Caco-2 (cell line): ENCODE measurements around the gene DSCAML1. TPM values are rescaled to one million over a fixed set of nuclear protein-coding genes. Genes with fewer than 3 reads are reported as not detected.

ENCODE experiments used
- BruUV-seq: library from RNA; stranded (reverse); fragments of 400-500 nt; replicated peaks from 2 replicates; lab custom pipeline; 2021; lab: Mats Ljungman, UMichigan
- CTCF ChIA-PET: fragments of 300-600 bp; sonication (Branson Sonifier 250); formaldehyde crosslinking; loops from one replicate; lab custom pipeline; 2022; ENCODE audit warnings: antibody characterized with exemption; lab: Charles Lee
- POLR2A ChIA-PET: fragments of 300-600 bp; sonication (Branson Sonifier 250); formaldehyde crosslinking; loops from one replicate; lab custom pipeline; 2022; ENCODE audit warnings: antibody characterized with exemption; lab: Charles Lee
- DNase-seq, 2 experiments: peaks; one replicate each; pipeline versions ENCODE4 v3.0.0 to v3.0.0-alpha.2; 2020 to 2022
- H3K27me3 ChIP-seq: replicated peaks from 2 replicates; pipeline ENCODE4 v1.6.0; 2011; ENCODE audit warnings: low read length; ENCODE audit not compliant: control insufficient read depth, insufficient read depth
- H3K36me3 ChIP-seq: 2 replicates; pipeline ENCODE4 v1.5.1; 2011; ENCODE audit warnings: low read length; ENCODE audit not compliant: control insufficient read depth, insufficient read depth
- H3K4me1 ChIP-seq: fragments of 250-450 bp; sonication (Bioruptor Pico); 2 replicates; pipeline ENCODE4 v1.5.1; 2020; ENCODE audit warnings: mild to moderate bottlenecking
- H3K4me3 ChIP-seq: 2 replicates; pipeline ENCODE4 v1.5.1; 2011; ENCODE audit warnings: low read depth, mild to moderate bottlenecking, control low read depth, low read length
- H3K9me3 ChIP-seq: fragments of 250-450 bp; sonication (Bioruptor Pico); 2 replicates; pipeline ENCODE4 v1.5.1; 2020; ENCODE audit warnings: mild to moderate bottlenecking, moderate library complexity
- H3K27ac Mint-ChIP-seq: one replicate; pipeline ENCODE4 v1.8.0; 2022; ENCODE audit warnings: mixed read lengths; ENCODE audit not compliant: unreplicated experiment
- H3K27me3 Mint-ChIP-seq: one replicate; pipeline ENCODE4 v1.8.0; 2022; ENCODE audit warnings: mixed read lengths; ENCODE audit not compliant: insufficient read depth, unreplicated experiment
- H3K36me3 Mint-ChIP-seq: one replicate; pipeline ENCODE4 v1.8.0; 2022; ENCODE audit warnings: mild to moderate bottlenecking, mixed read lengths; ENCODE audit not compliant: insufficient read depth, unreplicated experiment
- H3K4me1 Mint-ChIP-seq: one replicate; pipeline ENCODE4 v1.8.0; 2022; ENCODE audit warnings: low read depth, mixed read lengths; ENCODE audit not compliant: unreplicated experiment
- H3K4me3 Mint-ChIP-seq: one replicate; pipeline ENCODE4 v1.8.0; 2022; ENCODE audit warnings: mild to moderate bottlenecking, moderate library complexity, mixed read lengths; ENCODE audit not compliant: unreplicated experiment
- H3K9me3 Mint-ChIP-seq: one replicate; pipeline ENCODE4 v1.8.0; 2022; ENCODE audit warnings: mixed read lengths; ENCODE audit not compliant: unreplicated experiment
- CTCF ChIP-seq, 2 experiments: fragments of 200-600 bp in 1 of 2; IDR thresholded peaks; 1 replicate in 1 of 2; 2 replicates in 1 of 2; pipeline versions ENCODE4 v1.5.1 to v1.8.0; 2011 to 2022; ENCODE audit warnings: antibody characterized with exemption in 1 of 2, control low read depth in 1 of 2, inconsistent platforms in 1 of 2, low read depth in 1 of 2, low read length in 1 of 2, mild to moderate bottlenecking in 1 of 2, moderate library complexity in 1 of 2; ENCODE audit not compliant: insufficient read depth in 1 of 2, severe bottlenecking in 1 of 2, unreplicated experiment in 1 of 2
- intact Hi-C: fragments of 100-400 bp; cut with micrococcal nuclease; formaldehyde crosslinking; loops from one replicate; pipeline ENCODE4 v1.10.0; 2022; ENCODE audit not compliant: unreplicated experiment
- total RNA-seq: library from RNA; stranded (reverse); gene quantifications from 2 replicates; pipeline ENCODE4 v1.2.3, GENCODE V29; 2022

The DSCAML1 gene
- total RNA-seq, 1 experiment from 2014 or later: not detected

GRCh38 chr11:117821431-117821830 lies 24.4 kb upstream of the DSCAML1 start:
- BruUV-seq: no TSS peak
- Mint-ChIP-seq H3K27me3 (no peaks in the 10 kb centered on the region), H3K27ac (no peak overlapping the region), H3K36me3 (peaks cover 5% of the 10 kb centered on the region), H3K4me1 (peaks cover 9% of the 10 kb centered on the region), H3K9me3 (no peaks in the 10 kb centered on the region), H3K4me3 (no peak overlapping the region)
- CTCF ChIA-PET: interaction anchor here (0.6 to 6.4 kb wide), 3 partner anchors 125 to 135 kb away, joined by 5 to 107 read pairs (median 39); no protein-coding TSS in a partner anchor
- H3K9me3 ChIP-seq: no peaks in the 10 kb centered on the region
- POLR2A ChIA-PET: interaction anchor here (0.6 kb wide), 1 partner anchor 1527 kb away, joined by 6 read pairs; no protein-coding TSS in a partner anchor
- H3K36me3 ChIP-seq: no peaks in the 10 kb centered on the region
- no peak overlapping the region for H3K4me3 ChIP-seq
- TF ChIP-seq CTCF (IDR thresholded peaks at IDR 0.05; ENCODE audit: insufficient read depth in 1 of 2, low read depth in 1 of 2, low read length in 1 of 2, severe bottlenecking in 1 of 2, unreplicated experiment in 1 of 2): no peak
- no peaks in the 10 kb centered on the region for H3K27me3 ChIP-seq
- intact Hi-C loops: no loop called here
- DNase-seq: no peak
- H3K4me1 ChIP-seq: peaks cover 28% of the 10 kb centered on the region

- H3K27me3 ChIP-seq: no peaks in the 10 kb centered on the region
- H3K36me3 ChIP-seq: no peaks in the 10 kb centered on the region
- intact Hi-C loops: no loop called here
- Mint-ChIP-seq H3K36me3 (peaks cover 3% of the 10 kb centered on the region), H3K9me3 (no peaks in the 10 kb centered on the region), H3K4me1 (peaks cover 9% of the 10 kb centered on the region), H3K4me3 (no peak overlapping the region), H3K27ac (no peak overlapping the region), H3K27me3 (no peaks in the 10 kb centered on the region)
- H3K4me1 ChIP-seq: peaks cover 37% of the 10 kb centered on the region
- H3K9me3 ChIP-seq: no peaks in the 10 kb centered on the region
- no peak overlapping the region for H3K4me3 ChIP-seq
- no peak for TF ChIP-seq CTCF (IDR thresholded peaks at IDR 0.05; ENCODE audit: insufficient read depth in 1 of 2, low read depth in 1 of 2, low read length in 1 of 2, severe bottlenecking in 1 of 2, unreplicated experiment in 1 of 2)
- ChIA-PET CTCF (interaction anchor here (6.4 kb wide), 1 partner anchor 126 kb away, joined by 107 read pairs; no protein-coding TSS in a partner anchor), POLR2A (no interaction called here)
- DNase-seq: no peak
- no TSS peak for BruUV-seq
Observed at GRCh38 chr11:117820516-117820915, 23.5 kb upstream of the DSCAML1 start.

- H3K27me3 Mint-ChIP-seq: no peaks in the 10 kb centered on the region
- H3K36me3 Mint-ChIP-seq: no peaks in the 10 kb centered on the region
- intact Hi-C loops: no loop called here
- H3K9me3 ChIP-seq: no peaks in the 10 kb centered on the region
- CTCF ChIA-PET: interaction anchor here (1.5 to 6.4 kb wide), 4 partner anchors 57 to 394 kb away, joined by 5 to 107 read pairs (median 26); partner anchors contain the start of gene FXYD6
- no peak overlapping the region for H3K27ac Mint-ChIP-seq
- peaks cover 10% of the 10 kb centered on the region for H3K4me1 Mint-ChIP-seq
- no peaks in the 10 kb centered on the region for H3K9me3 Mint-ChIP-seq
- no peak for TF ChIP-seq CTCF (IDR thresholded peaks at IDR 0.05; ENCODE audit: insufficient read depth in 1 of 2, low read depth in 1 of 2, low read length in 1 of 2, severe bottlenecking in 1 of 2, unreplicated experiment in 1 of 2)
- BruUV-seq: no TSS peak
- H3K4me3 ChIP-seq: no peak overlapping the region
- H3K27me3 ChIP-seq: no peaks in the 10 kb centered on the region
- DNase-seq: no peak
- POLR2A ChIA-PET: no interaction called here
- H3K36me3 ChIP-seq: no peaks in the 10 kb centered on the region
- H3K4me1 ChIP-seq: peaks cover 41% of the 10 kb centered on the region
- H3K4me3 Mint-ChIP-seq: no peak overlapping the region
Observed at GRCh38 chr11:117820071-117820470, 23.1 kb upstream of the DSCAML1 start.
